GM12878 (cell line): ENCODE data around the gene SIRT7. TPM values are rescaled to one million over a fixed set of nuclear protein-coding genes. Genes with fewer than 3 reads are reported as not detected.

Experiments
- ATAC-seq: fragments of 200-7000 bp; cut with Tn5 transposase; 3 replicates; pipeline ENCODE4 v1.9.1; 2020; ENCODE audit warnings: mild to moderate bottlenecking, moderate library complexity
- BruUV-seq: library from RNA; stranded (reverse); fragments of 400-500 nt; replicated peaks from 2 replicates; lab custom pipeline; 2021; lab: Mats Ljungman, UMichigan
- CTCF ChIA-PET: fragments of 300-600 bp; sonication (Branson Sonifier 250); formaldehyde crosslinking; extraction: SDS; loops from one replicate; lab custom pipeline; 2021; ENCODE audit warnings: inconsistent platforms; lab: Yijun Ruan, JAX
- POLR2A ChIA-PET: fragments of 350-600 bp; formaldehyde crosslinking; extraction: SDS; loops from one replicate; lab custom pipeline; 2021; ENCODE audit warnings: inconsistent platforms; lab: Charles Lee
- RAD21 ChIA-PET: fragments of 300-600 bp; sonication (Branson Sonifier 250); formaldehyde crosslinking; loops from one replicate; lab custom pipeline; 2023; ENCODE audit warnings: antibody characterized with exemption; ENCODE audit not compliant: unreplicated experiment; lab: Charles Lee
- SMC1A ChIA-PET: fragments of 300-600 bp; sonication (Branson Sonifier 250); formaldehyde crosslinking; loops from one replicate; lab custom pipeline; 2023; ENCODE audit not compliant: unreplicated experiment, uncharacterized antibody; lab: Charles Lee
- DNase-seq: peaks from one replicate; pipeline ENCODE4 v3.0.0-alpha.2; 2011; ENCODE audit warnings: low read depth, low spot score
- FAIRE-seq: peaks from 3 replicates; lab custom pipeline; 2011; peaks lifted over from hg19 to GRCh38; lab: Jason Lieb, UNC
- H2AFZ ChIP-seq: 2 replicates; pipeline ENCODE4 v1.6.0; 2011; ENCODE audit warnings: low read depth, low read length, control low read depth; ENCODE audit not compliant: control insufficient read depth
- H3K27ac ChIP-seq: 2 replicates; pipeline ENCODE4 v1.5.1; 2011; ENCODE audit warnings: control low read depth; ENCODE audit not compliant: control insufficient read depth, insufficient read depth
- H3K27me3 ChIP-seq, 2 experiments: replicated peaks in 1 of 2; 2 replicates each; pipeline versions ENCODE4 v1.6.0 to v1.6.1; 2011; ENCODE audit warnings: low read length in 1 of 2; ENCODE audit not compliant: control insufficient read depth in 2 of 2, insufficient read depth in 2 of 2
- H3K36me3 ChIP-seq, 2 experiments: 2 replicates each; pipeline ENCODE4 v1.5.1; 2011; ENCODE audit warnings: low read length in 1 of 2; ENCODE audit not compliant: control insufficient read depth in 2 of 2, insufficient read depth in 2 of 2
- H3K4me1 ChIP-seq: 2 replicates; pipeline ENCODE4 v1.6.1; 2011; ENCODE audit warnings: mild to moderate bottlenecking, low read length, moderate library complexity, mixed read lengths; ENCODE audit not compliant: control insufficient read depth, insufficient read depth
- H3K4me2 ChIP-seq: 2 replicates; pipeline ENCODE4 v1.6.0; 2011; ENCODE audit warnings: control low read depth; ENCODE audit not compliant: control insufficient read depth, insufficient read depth
- H3K4me3 ChIP-seq: fragments of 200-600 bp; sonication (generic); 2 replicates; pipeline ENCODE4 v1.5.1; 2016
- H3K79me2 ChIP-seq: 2 replicates; pipeline ENCODE4 v1.6.0; 2011; ENCODE audit warnings: low read length; ENCODE audit not compliant: control insufficient read depth, insufficient read depth
- H3K9ac ChIP-seq: 2 replicates; pipeline ENCODE4 v1.8.0; 2011; ENCODE audit warnings: low read length, control low read depth, mixed read lengths; ENCODE audit not compliant: control insufficient read depth, insufficient read depth
- H3K9me3 ChIP-seq: replicated peaks from 3 replicates; pipeline ENCODE4 v1.5.1; 2011; ENCODE audit warnings: mild to moderate bottlenecking, low read length; ENCODE audit not compliant: control insufficient read depth, insufficient read depth
- H4K20me1 ChIP-seq: 2 replicates; pipeline ENCODE4 v1.6.0; 2011; ENCODE audit not compliant: control insufficient read depth, insufficient read depth
- CHD1 ChIP-seq: IDR thresholded peaks from 2 replicates; pipeline ENCODE4 v1.6.1; 2012; ENCODE audit warnings: low read depth, low read length, improper control_type of control experiment
- CREB1 ChIP-seq: IDR thresholded peaks from 2 replicates; pipeline ENCODE4 v1.6.1; 2012; ENCODE audit warnings: low read depth, mild to moderate bottlenecking, inconsistent platforms
- GATAD2B ChIP-seq: fragments of 450-650 bp; conservative IDR thresholded peaks from 2 replicates; pipeline ENCODE4 v1.6.1; 2017; ENCODE audit warnings: low read depth, mild to moderate bottlenecking, moderate library complexity
- MEF2A ChIP-seq: IDR thresholded peaks from 2 replicates; pipeline ENCODE4 v1.6.1; 2011; ENCODE audit warnings: low read depth, mild to moderate bottlenecking, low read length, moderate library complexity; ENCODE audit not compliant: insufficient read depth
- MEF2B ChIP-seq: fragments of 450-650 bp; IDR thresholded peaks from 2 replicates; pipeline ENCODE4 v1.6.1; 2018; ENCODE audit warnings: mild to moderate bottlenecking, moderate library complexity; ENCODE audit not compliant: partially characterized antibody, poor library complexity, severe bottlenecking
- MTA2 ChIP-seq: fragments of 450-650 bp; IDR thresholded peaks from 2 replicates; pipeline ENCODE4 v1.6.1; 2016; ENCODE audit warnings: low read depth, mild to moderate bottlenecking, moderate library complexity
- PAX5 ChIP-seq: IDR thresholded peaks from 2 replicates; pipeline ENCODE4 v1.6.1; 2011; ENCODE audit warnings: low read depth, low read length, borderline replicate concordance
- PML ChIP-seq: IDR thresholded peaks from 2 replicates; pipeline ENCODE4 v1.6.1; 2012; ENCODE audit warnings: low read length, inconsistent platforms
- RAD51 ChIP-seq: fragments of 450-650 bp; IDR thresholded peaks from 2 replicates; pipeline ENCODE4 v1.6.1; 2016; ENCODE audit warnings: moderate library complexity, mild to moderate bottlenecking, inconsistent platforms
- SIN3A ChIP-seq: IDR thresholded peaks from 2 replicates; pipeline ENCODE4 v1.6.1; 2012; ENCODE audit warnings: low read depth, low read length, improper control_type of control experiment
- SMAD1 ChIP-seq: fragments of 450-650 bp; IDR thresholded peaks from 2 replicates; pipeline ENCODE4 v1.6.1; 2018; ENCODE audit warnings: mild to moderate bottlenecking, low read depth; ENCODE audit not compliant: partially characterized antibody
- WGBS: methylation state at CpG from one replicate; pipeline ENCODE4 v1.1.6; 2016; ENCODE audit warnings: low lambda C conversion rate; ENCODE audit not compliant: insufficient replicate concordance, insufficient coverage; ENCODE audit errors: missing lambda C conversion rate; 5-methylcytosine and 5-hydroxymethylcytosine counted together
- in situ Hi-C: fragments of 300-500 bp; cut with MboI; formaldehyde crosslinking; loops from 9 replicates; pipeline ENCODE4 v1.14.3; 2018; ENCODE audit warnings: mixed read lengths
- intact Hi-C: fragments of 100-400 bp; cut with micrococcal nuclease; formaldehyde crosslinking; loops from one replicate; pipeline ENCODE4 v1.14.2; 2022; ENCODE audit not compliant: unreplicated experiment
- polyA plus RNA-seq, 11 experiments: library from polyadenylated mRNA; depleted of rRNA in 4 of 11; unstranded in 6 of 11; stranded (reverse) in 5 of 11; fragments of >200 nt; fragmentation: Nextera tagmentation in 4 of 11; fragmentation: Illumina TruSeq in 1 of 11; extraction: Ambion mirVana in 4 of 11; extraction: Trizol in 1 of 11; gene quantifications; 1 replicate in 1 of 11; 2 replicates in 10 of 11; pipeline versions ENCODE4 v1.2.1 to v1.2.3, GENCODE V29; 2011 to 2016; ENCODE audit warnings: inconsistent platforms in 2 of 11, missing spikeins in 2 of 11, low read depth in 1 of 11
- total RNA-seq, 4 experiments: library from RNA; depleted of rRNA in 3 of 4; stranded (reverse); fragments of >200 nt in 3 of 4; fragmentation: Illumina TruSeq in 1 of 4; extraction: Trizol in 1 of 4; gene quantifications; 2 replicates each; pipeline versions ENCODE4 v1.2.1 to v1.2.3, GENCODE V29; 2013 to 2021

SIRT7 gene
- total and polyA plus RNA-seq, 10 of the 15 experiments (the other 5 are each of a cell fraction or from before 2014, with no cell fraction given), result 1.2 to 56.2 (median 22.7) TPM

DNA sequence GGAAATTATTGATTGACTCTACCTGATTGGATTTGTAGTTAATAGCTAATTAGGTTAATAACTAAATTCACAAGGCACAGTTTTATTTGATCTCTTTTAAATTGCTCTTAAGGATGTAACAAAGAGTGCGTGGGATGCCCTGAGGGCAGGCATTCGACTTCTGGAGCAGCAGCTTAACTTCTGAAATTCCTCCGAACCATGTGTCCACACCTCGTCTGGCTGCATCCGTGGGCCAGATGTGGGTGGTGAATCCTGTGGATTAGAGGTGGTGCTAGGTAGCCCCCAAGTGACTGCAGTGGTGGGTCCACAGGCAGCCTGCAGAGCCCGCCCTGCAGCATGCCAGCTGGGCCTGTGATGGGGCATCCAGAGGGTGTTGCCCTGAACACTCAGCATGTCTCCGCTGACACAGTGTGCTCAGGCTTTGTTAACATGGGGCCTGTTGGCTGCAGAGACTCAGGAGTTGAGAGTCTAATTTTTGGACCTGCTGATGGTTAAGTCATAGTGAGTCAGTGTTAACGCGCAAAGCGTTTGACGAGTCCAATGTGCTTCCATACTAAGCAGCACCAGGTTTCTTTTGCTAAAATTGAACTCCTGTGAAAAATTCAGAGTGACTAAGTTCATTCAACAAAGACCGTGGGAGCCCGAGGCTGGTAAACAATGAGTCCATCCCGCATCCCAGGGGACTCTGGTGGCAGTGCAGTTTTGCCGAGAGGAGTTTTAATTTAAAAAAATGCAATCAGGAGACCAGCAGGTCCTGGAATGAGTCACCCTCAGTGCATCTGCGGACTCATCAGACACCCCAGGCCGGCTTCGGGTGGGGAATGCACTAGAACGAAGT is 19.7 kb downstream of the SIRT7 start (continued):
- no peak for TF ChIP-seq SMAD1

DNA sequence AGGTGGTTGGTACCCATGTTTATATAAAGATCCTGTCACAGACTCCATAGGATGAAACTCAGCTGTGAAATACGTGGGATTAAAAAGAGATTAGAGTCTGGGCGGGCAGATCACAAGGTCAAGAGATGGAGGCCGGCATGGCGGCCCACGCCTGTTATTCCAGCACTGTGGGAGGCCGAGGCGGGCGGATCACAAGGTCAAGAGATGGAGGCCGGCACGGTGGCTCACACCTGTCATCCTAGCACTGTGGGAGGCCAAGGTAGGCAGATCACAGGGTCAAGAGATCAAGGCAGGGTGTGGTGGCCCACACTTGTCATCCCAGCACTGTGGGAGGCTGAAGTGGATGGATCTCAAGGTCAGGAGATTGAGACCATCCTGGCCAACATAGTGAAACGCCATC is 22.6 kb downstream of the SIRT7 start:
- 97% methylated on average over 11 of the region's 11 CpGs for WGBS
- no peak overlapping the region for H2AFZ ChIP-seq
- ChIA-PET CTCF (no interaction called here), POLR2A (interaction anchor here (2.5 kb wide), 1 partner anchor 15 kb away, joined by 13 read pairs; the partner anchor contains the start of gene PCYT2), RAD21 (no interaction called here), SMC1A (no interaction called here)
- no peak overlapping the region for H3K4me3 ChIP-seq
- BruUV-seq, result no TSS peak
- DNase-seq, result no peak
- no peak for ATAC-seq
- intact Hi-C loops (no loop called here), in situ Hi-C loops (no loop called here)
- H3K36me3 ChIP-seq, result peaks cover 3 to 14% of the 10 kb centered on the region in 2 experiments; a peak in 3 of 4 replicates
- no peaks in the 10 kb centered on the region for H3K27me3 ChIP-seq
- FAIRE-seq, result no peak
- H3K79me2 ChIP-seq, result peaks cover 28% of the 10 kb centered on the region
- H3K4me2 ChIP-seq, result no peak overlapping the region
- peaks cover 16% of the 10 kb centered on the region for H3K4me1 ChIP-seq
- H4K20me1 ChIP-seq, result no peaks in the 10 kb centered on the region
- no peak for TF ChIP-seq PML
- TF ChIP-seq MEF2B, result no peak
- no peak for TF ChIP-seq MTA2
- TF ChIP-seq RAD51, result no peak
- TF ChIP-seq GATAD2B, result no peak
- no peak for TF ChIP-seq CHD1
- no peak for TF ChIP-seq CREB1
- no peak for TF ChIP-seq PAX5
- no peak for TF ChIP-seq MEF2A
- TF ChIP-seq SIN3A, result no peak
- H3K9me3 ChIP-seq, result no peaks in the 10 kb centered on the region
- no peak overlapping the region for H3K9ac ChIP-seq
- H3K27ac ChIP-seq, result no peak overlapping the region
